ENCODE data around the gene INTS6L.
"Not testable (repeated sequence)": the region's sequence is repeated elsewhere in the genome, so short reads cannot be mapped to it uniquely, and the experiment has no call there.

The INTS6L gene

DNA sequence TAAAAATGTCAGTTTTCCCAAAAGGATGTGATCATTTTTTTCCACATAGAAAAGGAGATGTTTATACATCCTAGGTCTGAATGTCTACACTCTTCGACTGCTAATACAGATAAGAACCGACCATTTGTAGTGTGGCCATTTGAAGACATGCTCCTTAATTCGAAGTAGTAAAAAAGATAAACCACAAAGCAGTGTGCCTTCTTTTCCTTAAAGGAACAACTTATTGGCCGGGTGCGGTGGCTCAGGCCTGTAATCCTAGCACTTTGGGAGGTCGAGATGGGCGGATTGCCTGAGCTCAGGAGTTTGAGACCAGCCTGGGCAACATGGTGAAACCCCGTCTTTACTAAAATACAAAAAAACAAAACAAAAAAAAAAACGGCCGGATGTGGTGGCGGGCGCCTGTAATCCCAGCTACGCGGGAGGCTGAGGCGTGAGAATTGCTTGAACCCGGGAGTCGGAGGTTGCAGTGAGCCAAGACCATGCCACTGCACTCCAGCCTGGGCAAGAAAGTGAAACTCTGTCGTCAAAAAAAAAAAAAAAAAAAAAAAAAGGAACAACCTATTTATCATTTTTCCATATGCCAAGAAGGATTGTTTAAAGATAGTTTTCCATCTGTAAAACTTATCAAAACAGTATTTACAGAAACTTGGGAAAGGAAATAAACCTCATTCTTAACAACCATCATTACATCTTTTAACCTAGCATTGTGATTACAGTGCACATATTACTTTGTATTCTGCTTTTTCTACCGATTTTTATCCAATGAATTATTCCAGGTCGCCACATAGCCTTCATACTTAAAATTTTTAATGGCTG, 2.6 kb downstream of the INTS6L start:
- no peak for DNase-seq (ENCODE audit: low read depth, low spot score)

DNA sequence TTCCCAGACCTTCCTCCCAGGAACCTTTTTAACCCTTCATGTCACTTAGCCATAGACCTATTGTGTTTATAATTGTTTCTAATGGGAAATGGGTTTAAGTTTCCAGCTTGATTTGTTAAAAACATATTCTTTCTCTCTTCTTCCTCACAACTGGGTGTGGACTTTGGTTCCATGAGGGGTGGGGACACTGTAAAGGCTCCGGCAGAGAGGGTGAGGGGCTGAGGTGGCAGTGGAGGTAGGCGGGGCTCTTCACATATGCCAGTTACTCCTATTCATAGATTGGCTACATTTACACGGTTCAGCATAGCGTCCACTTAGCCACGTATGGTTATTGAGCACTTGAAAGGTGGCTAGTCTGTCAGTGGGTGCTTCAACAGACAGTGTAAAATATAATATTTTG, 7.8 kb downstream of the INTS6L start:
- no peak for DNase-seq (ENCODE audit: low read depth, low spot score)

DNA sequence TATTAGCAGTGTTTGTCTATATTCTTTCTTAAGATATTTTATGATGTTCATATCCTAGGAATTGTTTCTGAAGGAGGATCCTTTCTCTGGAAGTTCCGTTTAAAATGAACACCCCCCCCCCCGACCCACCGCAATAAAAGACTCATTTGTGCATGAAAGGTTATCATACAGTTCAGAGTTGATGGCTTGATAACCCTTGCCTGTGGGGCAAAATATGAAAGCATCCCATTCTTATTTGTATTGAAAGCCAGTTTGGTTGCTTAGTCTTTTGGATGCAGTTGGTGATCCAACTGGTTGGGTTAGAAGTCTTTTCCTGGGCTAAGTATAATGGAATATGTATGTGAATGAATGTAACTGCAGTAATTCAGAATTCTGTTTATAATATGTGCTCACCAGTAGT, 8.3 kb downstream of the INTS6L start:
- no peak for DNase-seq (ENCODE audit: low read depth, low spot score)

DNA sequence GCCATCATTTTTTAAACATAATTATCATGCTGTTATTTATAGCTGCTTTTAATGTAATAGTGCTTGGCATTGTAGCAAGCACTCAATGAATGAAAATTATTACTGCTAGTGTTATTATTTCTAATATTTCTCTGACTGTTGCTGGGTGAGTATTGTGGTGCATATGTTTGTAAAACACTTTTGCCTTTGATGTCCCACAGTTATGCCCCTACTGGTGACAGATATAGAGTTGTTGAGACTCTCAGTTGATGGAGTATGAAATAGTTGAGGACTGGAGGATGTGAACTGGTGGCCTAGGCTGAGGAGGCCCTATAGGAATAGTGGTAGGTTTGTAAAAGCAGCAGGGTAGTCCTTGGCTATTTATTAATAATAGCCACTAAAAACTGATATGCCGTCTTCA, 9.6 kb downstream of the INTS6L start:
- no peak for DNase-seq (ENCODE audit: low read depth, low spot score)

DNA sequence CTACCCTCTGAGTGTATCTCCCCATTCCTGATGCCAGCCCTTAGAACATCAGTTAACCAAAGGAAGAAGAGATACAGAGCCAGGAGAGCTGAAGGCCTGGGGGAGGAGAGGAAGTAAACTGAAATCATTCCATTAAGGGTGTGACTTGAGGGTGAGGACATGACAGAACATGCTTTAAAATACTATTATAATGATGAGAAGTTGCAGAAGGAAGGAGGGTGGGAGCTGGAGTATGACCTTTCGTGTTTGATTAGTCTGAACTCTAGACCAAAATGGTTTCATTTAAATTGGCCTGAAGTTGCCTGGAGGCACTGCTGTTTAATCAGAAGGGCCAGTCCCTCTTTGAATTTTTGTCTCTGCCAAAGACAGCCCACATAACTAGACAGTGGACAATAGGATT, 11.4 kb downstream of the INTS6L start:
- no peak for DNase-seq (ENCODE audit: low read depth, low spot score)

DNA sequence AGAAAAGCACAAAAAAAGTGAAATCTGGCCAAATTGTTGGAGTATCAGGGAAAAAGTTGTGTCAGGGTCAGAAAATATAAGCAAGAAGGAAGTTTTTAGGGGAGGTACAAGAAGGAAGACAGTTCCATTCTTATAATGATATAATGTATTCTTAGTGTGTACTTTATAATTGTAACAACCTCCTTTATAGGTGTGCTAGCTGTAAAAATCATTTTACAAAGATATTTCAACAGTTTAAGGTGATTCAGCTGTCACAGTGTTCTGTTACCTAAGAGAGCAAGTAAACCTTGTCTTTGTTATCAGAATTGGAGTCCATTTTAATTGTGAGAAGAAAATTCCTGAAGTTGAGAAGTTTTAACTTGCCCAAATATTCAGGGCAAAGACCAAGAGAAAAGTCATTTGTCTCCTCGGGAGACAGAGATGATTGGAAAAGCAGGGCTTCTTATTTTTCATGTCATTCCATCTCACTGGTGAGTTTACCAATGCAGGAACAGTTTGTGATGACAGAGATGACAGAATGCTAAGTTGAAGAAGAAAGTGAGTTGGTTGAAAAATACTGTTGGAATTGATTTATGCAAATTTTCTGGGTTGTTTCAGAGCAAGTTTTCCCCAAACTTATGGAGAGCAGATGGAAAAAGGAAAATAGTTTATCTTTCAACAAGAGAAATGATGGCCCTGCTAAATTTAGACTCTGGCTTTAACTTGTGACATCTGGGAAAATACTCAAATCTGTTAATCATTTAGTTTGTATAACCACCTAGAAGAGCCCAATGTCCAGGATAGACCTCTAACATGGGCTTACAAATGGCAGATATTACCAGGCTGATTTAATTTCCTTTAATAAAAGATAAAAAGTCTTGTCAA, 14.8 kb downstream of the INTS6L start:
- no peak for DNase-seq (ENCODE audit: low read depth, low spot score)

DNA sequence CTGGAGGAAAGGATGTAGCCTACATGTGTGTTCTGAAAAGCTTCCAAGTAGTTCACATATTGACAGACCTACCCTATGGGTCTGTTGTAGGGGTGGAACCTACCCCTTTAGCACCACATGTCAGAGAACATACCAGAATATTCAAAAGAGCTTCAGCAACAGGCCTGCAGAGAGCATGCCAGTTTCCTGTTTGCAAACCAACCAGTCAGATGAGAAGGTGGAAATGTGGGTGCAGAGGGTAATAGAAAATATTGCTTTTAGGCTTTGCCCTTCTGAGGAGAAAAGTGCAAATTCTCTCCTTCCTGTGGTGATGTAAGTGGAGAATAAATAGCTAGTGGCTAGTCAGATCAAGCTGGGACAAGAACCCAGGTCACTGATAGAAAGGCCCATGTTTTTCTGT, 16.4 kb downstream of the INTS6L start:
- DNase-seq (ENCODE audit: low read depth, low spot score) = no peak

DNA sequence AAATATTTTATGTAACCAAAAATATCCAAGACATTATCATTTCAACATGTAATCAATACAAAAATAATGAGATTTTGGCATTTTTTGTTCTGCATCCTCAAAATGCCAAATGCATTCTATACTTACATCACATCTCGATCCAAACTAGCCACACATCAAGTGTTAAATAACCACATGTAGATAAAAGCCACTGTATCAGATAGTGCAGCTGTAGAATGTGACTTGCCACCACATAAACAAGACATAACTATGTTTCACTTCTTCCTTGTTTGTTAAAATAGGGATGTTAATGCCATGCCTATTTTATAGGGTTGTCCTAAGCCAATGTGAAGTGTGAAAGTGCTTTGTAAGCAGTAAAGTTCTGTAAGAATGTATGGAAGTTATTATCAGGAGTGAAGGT, 20.9 kb downstream of the INTS6L start:
- DNase-seq (ENCODE audit: low read depth, low spot score) = no peak

DNA sequence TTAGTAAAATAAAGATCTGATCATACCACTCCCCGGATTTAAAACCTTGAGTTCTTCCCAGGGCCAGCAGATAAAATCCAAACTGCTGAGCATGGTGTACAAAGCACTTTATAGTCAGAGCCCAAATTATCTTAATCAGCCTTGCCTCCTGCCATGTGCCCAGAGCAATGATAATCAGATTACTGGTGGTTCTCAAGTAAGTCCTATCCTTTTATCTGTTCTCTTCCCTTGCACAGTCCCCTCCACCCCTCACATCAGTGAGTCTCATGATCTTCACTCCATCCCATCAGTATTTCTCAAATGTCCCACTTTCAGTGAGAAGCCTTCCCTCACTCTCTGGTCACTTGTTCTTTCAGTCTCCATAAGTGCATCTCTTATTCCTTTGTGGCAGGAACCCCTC, 22.7 kb downstream of the INTS6L start:
- no peak for DNase-seq (ENCODE audit: low read depth, low spot score)

DNA sequence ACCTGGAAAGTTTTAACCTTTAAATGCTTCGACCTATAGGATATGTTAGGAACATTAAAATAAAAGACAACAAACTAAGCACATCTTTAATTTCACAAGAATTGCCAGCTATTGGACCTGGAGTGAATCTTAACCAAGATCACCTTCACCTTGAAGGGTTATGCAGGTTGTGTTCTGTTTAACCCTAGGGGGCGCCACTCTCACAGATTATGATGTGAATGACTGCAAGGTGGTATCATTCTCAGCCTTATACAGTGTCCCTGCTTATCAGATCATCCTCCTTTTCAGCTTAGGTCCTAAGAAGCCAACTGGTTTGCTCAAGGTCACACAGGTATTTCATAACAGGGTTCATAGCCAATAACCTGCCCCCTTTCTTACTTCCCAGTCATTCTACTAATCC, 23.5 kb downstream of the INTS6L start:
- no peak for DNase-seq (ENCODE audit: low read depth, low spot score)

DNA sequence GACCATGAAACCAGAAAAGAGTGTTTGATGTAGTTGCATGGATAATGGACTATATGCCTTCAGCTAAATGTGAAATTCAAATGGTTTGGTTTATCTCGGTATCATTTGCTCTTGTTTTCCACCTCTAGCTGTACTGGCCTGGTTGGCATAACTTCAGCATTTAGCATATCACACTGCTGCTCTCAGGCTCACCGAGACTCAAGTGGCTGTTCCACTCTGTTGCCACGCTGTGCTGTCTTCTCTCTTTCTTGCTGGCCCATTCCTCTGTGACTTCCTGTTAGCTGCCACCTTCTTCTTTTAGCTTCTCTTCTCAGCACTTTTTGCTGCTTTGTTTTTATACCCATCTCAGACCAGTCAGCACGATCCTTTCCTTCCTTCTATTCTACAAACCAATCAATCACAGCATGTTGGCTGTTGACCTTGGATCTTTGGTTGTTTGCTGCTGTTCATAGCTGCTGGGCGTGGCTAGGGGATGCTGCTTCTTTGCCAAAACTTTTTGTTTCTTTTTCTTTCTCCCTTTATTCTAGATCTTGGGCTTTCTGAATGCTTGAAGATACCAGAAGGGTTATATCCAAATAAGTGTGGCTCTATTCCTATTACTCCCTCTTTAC, 24.0 kb downstream of the INTS6L start:
- no peak for DNase-seq (ENCODE audit: low read depth, low spot score)

DNA sequence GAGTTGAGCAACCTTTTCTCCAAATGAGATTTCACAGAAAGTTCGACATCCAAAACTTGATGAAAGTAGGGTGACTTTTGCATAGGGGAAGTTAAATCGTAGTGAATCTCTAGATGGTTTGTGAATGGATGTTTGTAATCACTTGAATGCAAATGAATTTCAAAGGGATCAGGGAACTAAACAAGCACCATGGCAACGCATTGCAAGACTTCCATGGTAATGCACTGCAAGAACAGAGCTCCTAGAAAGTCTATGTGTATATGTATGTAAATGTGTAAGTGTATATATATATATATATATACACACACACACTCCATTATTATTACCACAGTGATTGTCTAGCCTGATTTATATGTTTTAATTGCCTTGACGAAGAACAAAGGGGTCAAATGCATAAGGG, 27.3 kb downstream of the INTS6L start:
- no peak for DNase-seq (ENCODE audit: low read depth, low spot score)

DNA sequence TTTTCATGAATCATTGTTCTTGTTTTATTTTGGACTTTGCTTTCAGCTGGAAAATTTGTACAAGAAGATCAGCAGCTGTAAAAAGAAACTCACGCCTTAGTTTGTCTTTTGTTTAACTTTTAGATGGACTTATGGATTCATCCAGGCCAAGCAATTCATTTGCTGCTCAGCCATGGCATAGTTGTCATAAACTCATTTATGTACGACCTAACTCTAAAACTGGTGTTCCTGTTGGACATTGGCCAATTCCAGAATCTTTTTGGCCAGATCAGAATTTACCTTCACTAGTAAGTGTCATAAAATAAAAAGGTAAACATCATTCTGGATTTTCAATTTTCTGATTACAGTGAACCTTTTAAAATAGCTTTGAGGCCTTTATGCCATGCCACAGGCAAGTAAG, 29.1 kb downstream of the INTS6L start:
- no peak for DNase-seq (ENCODE audit: low read depth, low spot score)

DNA sequence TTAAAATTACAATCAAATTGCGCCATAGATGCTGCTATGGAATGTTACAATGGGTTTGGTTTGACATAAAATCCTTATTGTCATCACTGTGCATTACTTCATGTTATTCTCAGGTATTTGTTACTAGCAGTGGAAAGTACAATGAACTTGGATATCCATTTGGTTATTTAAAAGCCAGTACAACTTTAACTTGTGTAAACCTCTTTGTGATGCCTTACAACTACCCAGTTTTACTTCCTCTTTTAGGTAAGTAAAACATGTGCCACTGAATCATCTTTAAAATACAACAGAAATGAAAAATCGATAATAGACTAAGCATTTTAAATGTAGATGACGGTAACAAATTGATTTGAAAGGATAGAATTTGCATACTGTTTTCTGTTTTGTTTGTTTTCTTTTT, 35.6 kb downstream of the INTS6L start:
- no peak for DNase-seq (ENCODE audit: low read depth, low spot score)

DNA sequence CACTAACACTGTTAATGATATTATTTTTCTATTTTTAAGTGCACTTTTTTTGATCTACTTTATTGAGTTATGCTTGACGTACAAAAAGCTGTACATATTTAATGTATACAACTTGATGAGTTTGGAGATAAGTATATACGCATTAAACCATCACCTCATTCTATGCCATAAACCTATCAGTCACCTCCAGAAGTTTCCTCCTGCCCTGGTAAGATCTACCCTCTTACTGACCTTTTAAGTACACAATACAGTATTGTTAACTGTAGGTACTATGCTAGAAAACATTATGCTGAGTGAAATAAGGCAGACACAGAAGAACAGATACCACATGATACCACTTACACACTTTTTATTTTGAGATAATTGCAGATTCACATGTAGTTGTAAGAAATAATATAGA, 36.9 kb downstream of the INTS6L start:
- no peak for DNase-seq (ENCODE audit: low read depth, low spot score)

DNA sequence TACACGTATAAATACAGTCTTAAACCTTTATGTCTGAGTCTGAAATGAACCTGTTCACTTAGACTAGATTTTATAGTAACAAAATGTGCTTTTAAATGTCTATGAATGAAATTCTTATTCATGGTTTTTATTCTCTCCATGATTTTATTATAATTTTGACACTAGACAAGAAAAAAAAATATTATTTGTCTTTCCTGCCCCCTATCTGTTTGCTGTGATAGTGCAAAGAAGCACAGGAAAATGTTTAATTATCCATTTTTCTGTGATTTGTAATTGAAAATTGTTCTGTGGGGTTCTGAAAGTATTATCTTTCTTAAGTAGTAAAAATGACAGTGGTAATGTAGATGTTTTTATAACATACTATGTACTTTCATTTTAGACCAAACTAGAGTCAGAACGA, 52.0 kb downstream of the INTS6L start:
- DNase-seq (ENCODE audit: low read depth, low spot score) = no peak

DNA sequence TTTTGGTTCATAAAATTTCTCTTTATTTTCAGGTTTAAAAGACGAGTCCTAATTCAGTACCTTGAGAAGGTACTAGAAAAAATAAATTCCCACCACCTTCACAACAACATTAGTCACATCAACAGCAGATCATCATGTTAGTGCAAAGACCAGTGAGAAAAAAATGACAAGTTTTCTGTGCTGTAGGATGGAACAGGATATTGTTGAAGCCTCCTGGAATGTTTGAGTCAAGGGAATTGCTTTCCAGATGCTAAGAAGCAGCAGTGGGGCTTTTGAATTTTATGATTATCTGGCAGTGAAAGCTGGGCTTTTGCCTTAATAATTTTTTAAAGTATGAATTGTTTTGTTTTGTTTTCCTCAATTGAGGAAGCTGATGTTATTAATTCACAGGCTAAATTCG, 61.0 kb downstream of the INTS6L start:
- DNase-seq (ENCODE audit: low read depth, low spot score) = no peak

DNA sequence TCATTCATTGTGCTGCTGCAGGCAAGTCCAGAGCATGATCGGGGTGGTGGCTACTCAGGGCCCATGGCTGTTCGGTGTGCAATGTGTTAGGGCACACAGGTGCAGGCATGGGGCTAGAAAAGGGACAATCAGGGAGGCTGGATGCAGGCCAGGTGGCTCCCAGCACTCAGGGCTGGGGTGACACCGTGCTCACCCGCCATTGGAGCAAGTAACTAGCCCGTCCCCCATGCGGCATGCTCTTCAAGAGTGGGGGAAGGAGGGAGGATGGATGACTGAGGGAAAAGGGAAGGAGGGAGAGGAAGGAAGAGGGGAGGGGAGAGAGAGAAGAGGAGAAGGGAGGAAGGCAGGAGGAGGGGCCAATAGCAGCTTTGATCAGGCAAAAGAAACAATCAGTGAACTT, 64.7 kb downstream of the INTS6L start:
- DNase-seq (ENCODE audit: low read depth, low spot score) = no peak

DNA sequence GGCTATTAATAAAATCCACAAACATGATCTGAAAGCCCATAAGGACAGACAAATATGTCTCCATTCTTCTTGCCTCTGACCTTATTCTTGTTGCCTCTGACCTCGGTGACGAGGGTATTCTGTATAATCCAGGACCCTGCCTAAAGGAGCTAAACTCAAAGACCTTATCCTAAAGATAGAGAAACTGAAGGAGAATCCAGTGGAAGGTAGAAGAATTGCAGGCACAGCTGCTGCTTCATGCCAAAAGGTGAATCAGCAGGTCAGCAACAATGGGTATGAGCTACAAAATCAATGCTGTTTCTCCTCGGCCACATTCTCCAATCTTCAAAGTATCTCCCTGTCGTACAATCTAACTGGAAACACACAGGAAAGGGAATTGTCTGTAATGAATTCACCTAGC, 71.4 kb downstream of the INTS6L start:
- peak; percentile 2 for DNase-seq (ENCODE audit: low read depth, low spot score)

DNA sequence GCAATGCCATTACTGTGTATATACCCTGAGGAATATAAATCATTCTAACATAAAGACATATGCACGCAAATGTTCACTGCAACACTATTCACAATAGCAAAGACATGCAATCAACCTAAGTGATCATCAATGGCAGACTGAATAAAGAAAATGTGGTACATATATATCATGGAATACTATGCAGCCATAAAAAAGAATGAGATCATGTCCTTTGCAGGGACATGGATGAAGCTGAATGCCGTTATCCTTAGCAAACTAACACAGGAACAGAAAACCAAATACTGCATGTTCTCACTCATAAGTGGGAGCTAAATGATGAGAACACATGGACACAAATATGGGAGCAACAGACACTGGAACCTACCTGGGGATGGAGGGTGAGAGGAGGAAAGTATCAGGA, 73.6 kb downstream of the INTS6L start:
- not testable (repeated sequence) for DNase-seq (ENCODE audit: low read depth, low spot score)

DNA sequence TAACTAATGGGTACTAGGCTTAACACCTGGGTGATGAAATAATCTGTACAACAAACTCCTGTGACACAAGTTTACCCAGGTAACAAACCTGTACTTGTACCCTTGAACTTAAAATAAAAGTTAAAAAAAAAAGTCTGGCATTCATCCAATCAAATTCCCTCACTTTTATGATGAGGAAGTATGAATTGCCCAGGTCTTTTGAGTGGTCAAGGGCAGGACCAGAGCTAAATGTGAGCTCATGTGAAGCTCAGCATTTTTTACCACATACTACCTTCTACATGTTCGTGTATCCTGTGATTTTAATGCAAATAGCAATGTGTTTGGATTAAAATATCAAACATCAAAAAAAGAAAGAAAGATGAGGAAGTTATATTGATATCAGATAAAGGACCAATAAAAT, 74.0 kb downstream of the INTS6L start:
- DNase-seq (ENCODE audit: low read depth, low spot score) = not testable (repeated sequence)

DNA sequence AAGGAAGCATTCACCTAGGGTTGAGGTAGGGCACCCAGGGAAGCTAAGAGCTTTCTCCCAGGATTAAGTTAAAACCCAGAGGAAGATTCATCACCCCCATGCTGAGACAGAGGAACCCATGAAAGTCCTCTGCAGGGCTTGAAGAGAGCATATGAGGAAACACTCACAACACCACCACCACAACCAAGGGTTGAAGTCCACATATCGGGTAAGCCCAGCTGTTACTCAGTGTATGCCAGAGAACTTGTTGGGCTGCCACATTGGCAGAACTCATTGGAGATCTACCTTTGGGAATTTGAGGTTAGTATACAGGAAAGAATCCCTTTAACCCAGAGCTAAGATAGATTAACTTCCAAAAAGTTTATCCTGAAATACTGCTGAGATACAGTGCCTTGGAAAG, 75.1 kb downstream of the INTS6L start:
- DNase-seq (ENCODE audit: low read depth, low spot score) = no peak

DNA sequence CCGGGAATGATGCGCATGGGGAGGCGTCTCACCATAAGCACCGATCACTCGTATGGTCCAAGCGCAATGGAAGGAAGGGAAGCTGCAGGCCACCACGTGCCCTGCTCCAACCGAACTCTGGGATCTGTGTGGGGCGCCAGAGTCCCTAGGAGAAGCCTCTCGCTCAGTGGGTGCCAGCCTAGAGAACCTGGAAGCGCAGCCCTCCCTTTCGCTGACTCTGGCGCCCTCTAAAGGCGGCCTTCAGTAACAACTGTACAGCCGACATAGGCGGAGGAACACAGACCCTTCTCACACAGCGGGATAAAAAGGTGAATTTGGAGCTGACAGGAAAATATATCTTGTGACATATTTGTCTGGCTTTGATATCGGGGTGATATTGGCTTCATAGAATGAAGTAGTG, 76.0 kb downstream of the INTS6L start:
- DNase-seq (ENCODE audit: low read depth, low spot score) = peak; percentile 73
